ENCODE measurements around the gene CACNA2D3.

DNA sequence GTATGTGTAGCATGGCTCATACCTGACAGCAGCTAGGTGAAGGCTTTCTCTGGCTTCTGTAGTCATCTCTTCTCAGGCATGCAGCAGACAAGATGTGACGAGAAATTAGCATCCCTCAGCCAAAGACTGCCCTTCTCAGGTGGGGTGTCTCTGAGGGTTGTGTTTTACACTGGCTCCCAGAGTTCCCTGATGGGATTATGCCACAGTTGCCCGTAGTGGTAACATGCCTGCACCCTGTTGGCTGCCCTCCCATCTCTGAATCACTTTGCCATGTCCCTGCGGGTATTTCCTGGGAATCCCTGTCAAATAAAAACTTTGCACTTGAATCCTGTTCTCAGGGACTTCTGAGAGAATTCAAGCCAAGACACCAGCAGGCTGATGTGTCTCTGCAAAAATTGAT, 735.0 kb downstream of the CACNA2D3 start:
- no peak for TF ChIP-seq TAF1 (conservative IDR thresholded peaks at IDR 0.05)
- TF ChIP-seq, protein P1, sequence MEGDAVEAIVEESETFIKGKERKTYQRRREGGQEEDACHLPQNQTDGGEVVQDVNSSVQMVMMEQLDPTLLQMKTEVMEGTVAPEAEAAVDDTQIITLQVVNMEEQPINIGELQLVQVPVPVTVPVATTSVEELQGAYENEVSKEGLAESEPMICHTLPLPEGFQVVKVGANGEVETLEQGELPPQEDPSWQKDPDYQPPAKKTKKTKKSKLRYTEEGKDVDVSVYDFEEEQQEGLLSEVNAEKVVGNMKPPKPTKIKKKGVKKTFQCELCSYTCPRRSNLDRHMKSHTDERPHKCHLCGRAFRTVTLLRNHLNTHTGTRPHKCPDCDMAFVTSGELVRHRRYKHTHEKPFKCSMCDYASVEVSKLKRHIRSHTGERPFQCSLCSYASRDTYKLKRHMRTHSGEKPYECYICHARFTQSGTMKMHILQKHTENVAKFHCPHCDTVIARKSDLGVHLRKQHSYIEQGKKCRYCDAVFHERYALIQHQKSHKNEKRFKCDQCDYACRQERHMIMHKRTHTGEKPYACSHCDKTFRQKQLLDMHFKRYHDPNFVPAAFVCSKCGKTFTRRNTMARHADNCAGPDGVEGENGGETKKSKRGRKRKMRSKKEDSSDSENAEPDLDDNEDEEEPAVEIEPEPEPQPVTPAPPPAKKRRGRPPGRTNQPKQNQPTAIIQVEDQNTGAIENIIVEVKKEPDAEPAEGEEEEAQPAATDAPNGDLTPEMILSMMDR (IDR thresholded peaks at IDR 0.05; ENCODE audit: low read depth, low read length, missing input control), result no peak
- TF ChIP-seq, protein P2, sequence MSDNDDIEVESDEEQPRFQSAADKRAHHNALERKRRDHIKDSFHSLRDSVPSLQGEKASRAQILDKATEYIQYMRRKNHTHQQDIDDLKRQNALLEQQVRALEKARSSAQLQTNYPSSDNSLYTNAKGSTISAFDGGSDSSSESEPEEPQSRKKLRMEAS (IDR thresholded peaks at IDR 0.05), result no peak
- TF ChIP-seq EGR1 (IDR thresholded peaks at IDR 0.05; ENCODE audit: low read depth in 2 of 2), result no peak
- no peak for TF ChIP-seq RAD21 (IDR thresholded peaks at IDR 0.05)
- TF ChIP-seq SP1 (IDR thresholded peaks at IDR 0.05), result no peak
- TF ChIP-seq HNF4A (conservative IDR thresholded peaks at IDR 0.05), result no peak
- TF ChIP-seq, protein P3, sequence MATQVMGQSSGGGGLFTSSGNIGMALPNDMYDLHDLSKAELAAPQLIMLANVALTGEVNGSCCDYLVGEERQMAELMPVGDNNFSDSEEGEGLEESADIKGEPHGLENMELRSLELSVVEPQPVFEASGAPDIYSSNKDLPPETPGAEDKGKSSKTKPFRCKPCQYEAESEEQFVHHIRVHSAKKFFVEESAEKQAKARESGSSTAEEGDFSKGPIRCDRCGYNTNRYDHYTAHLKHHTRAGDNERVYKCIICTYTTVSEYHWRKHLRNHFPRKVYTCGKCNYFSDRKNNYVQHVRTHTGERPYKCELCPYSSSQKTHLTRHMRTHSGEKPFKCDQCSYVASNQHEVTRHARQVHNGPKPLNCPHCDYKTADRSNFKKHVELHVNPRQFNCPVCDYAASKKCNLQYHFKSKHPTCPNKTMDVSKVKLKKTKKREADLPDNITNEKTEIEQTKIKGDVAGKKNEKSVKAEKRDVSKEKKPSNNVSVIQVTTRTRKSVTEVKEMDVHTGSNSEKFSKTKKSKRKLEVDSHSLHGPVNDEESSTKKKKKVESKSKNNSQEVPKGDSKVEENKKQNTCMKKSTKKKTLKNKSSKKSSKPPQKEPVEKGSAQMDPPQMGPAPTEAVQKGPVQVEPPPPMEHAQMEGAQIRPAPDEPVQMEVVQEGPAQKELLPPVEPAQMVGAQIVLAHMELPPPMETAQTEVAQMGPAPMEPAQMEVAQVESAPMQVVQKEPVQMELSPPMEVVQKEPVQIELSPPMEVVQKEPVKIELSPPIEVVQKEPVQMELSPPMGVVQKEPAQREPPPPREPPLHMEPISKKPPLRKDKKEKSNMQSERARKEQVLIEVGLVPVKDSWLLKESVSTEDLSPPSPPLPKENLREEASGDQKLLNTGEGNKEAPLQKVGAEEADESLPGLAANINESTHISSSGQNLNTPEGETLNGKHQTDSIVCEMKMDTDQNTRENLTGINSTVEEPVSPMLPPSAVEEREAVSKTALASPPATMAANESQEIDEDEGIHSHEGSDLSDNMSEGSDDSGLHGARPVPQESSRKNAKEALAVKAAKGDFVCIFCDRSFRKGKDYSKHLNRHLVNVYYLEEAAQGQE (IDR thresholded peaks at IDR 0.05), result no peak
- no peak for TF ChIP-seq FOXA1 (IDR thresholded peaks at IDR 0.05)
- TF ChIP-seq GABPA (IDR thresholded peaks at IDR 0.05 in 1 of 2, conservative IDR thresholded peaks at IDR 0.05 in 1 of 2), result no peak
- TF ChIP-seq, protein P4, sequence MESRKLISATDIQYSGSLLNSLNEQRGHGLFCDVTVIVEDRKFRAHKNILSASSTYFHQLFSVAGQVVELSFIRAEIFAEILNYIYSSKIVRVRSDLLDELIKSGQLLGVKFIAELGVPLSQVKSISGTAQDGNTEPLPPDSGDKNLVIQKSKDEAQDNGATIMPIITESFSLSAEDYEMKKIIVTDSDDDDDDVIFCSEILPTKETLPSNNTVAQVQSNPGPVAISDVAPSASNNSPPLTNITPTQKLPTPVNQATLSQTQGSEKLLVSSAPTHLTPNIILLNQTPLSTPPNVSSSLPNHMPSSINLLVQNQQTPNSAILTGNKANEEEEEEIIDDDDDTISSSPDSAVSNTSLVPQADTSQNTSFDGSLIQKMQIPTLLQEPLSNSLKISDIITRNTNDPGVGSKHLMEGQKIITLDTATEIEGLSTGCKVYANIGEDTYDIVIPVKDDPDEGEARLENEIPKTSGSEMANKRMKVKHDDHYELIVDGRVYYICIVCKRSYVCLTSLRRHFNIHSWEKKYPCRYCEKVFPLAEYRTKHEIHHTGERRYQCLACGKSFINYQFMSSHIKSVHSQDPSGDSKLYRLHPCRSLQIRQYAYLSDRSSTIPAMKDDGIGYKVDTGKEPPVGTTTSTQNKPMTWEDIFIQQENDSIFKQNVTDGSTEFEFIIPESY (IDR thresholded peaks at IDR 0.05), result no peak
- TF ChIP-seq FOXA2 (IDR thresholded peaks at IDR 0.05), result no peak
- TF ChIP-seq HNF4G (IDR thresholded peaks at IDR 0.05), result no peak
- TF ChIP-seq RXRA (IDR thresholded peaks at IDR 0.05), result no peak
